Islet precursor cell (in vitro differentiated cells): ENCODE data around the gene PNPLA6.

ENCODE experiments used
- DNase-seq: peaks from one replicate; pipeline ENCODE4 v3.0.0-alpha.2; 2018

The PNPLA6 gene

GRCh38 chr19:7515645-7516151 lies 19.8 kb upstream of the PNPLA6 start, which contains the start of gene ZNF358:
Gene ZNF358, plus strand, starts transcription at chr19:7516103. Its CDS starts 3,140 bp downstream, at chr19:7519243.
- peak; percentile 90 for DNase-seq

- no peak for DNase-seq
Observed at GRCh38 chr19:7516333-7516732, 19.2 kb upstream of the PNPLA6 start.

GRCh38 chr19:7516878-7517277 lies 18.6 kb upstream of the PNPLA6 start:
- no peak for DNase-seq

GRCh38 chr19:7519361-7520130 lies 16.0 kb upstream of the PNPLA6 start:
- DNase-seq = no peak

- no peak for DNase-seq
Observed at GRCh38 chr19:7520131-7521051, 15.1 kb upstream of the PNPLA6 start.

GRCh38 chr19:7521551-7522071 lies 13.9 kb upstream of the PNPLA6 start:
- DNase-seq = no peak

- peak; percentile 98 for DNase-seq
Observed at GRCh38 chr19:7522072-7522922, 13.2 kb upstream of the PNPLA6 start, which contains the start of gene MCOLN1. Gene MCOLN1, plus strand, starts transcription at chr19:7522624. Its CDS starts 127 bp downstream, at chr19:7522751.

- DNase-seq = no peak
Observed at GRCh38 chr19:7522923-7523667, 12.4 kb upstream of the PNPLA6 start.

GRCh38 chr19:7524523-7524922 lies 11.0 kb upstream of the PNPLA6 start:
- DNase-seq = no peak

GRCh38 chr19:7524992-7525739 lies 10.4 kb upstream of the PNPLA6 start:
- no peak for DNase-seq

GRCh38 chr19:7526059-7526929 lies 9.2 kb upstream of the PNPLA6 start:
- no peak for DNase-seq

- DNase-seq = no peak
Observed at GRCh38 chr19:7527516-7528191, 7.9 kb upstream of the PNPLA6 start.

GRCh38 chr19:7528192-7528519 lies 7.4 kb upstream of the PNPLA6 start:
- DNase-seq = no peak

- DNase-seq = no peak
Observed at GRCh38 chr19:7528522-7529245, 6.8 kb upstream of the PNPLA6 start.

GRCh38 chr19:7529246-7529600 lies 6.3 kb upstream of the PNPLA6 start:
- DNase-seq = no peak

- DNase-seq = no peak
Observed at GRCh38 chr19:7529610-7530490, 5.7 kb upstream of the PNPLA6 start.

- peak; percentile 69 for DNase-seq
Observed at GRCh38 chr19:7533281-7533885, 2.1 kb upstream of the PNPLA6 start.
